CD4-positive, alpha-beta T cell treated with Interleukin-4 for 1 hour (primary cell): Measurements from ENCODE around the gene ZFC3H1.

Source experiments
- DNase-seq, 2 donors: peaks; one replicate each; pipeline ENCODE4 v3.0.0-alpha.2; 2020 to 2022

ZFC3H1 gene

DNA sequence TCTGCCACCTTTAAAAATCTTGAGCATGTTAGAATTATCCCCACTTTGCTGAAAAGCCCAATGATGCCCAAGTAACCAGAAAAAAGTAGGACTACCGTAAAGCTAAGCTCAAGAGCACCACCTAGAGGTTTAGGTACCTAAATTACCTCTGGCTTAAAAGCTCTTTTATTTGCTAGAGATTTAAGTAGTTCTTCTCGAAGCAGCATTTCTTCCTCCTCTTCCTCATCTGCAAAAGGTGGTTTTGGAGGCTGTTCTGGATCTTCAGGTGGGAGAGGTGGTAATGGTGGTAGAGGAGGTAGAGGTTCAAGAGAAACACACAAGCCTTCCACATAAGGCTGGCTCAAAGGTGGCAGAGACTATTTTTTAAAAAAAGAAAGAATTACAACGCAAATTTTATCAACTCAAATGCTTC is 26.9 kb downstream of the ZFC3H1 start:
- peak in 1 of 2 donors; percentile 66 for DNase-seq

DNA sequence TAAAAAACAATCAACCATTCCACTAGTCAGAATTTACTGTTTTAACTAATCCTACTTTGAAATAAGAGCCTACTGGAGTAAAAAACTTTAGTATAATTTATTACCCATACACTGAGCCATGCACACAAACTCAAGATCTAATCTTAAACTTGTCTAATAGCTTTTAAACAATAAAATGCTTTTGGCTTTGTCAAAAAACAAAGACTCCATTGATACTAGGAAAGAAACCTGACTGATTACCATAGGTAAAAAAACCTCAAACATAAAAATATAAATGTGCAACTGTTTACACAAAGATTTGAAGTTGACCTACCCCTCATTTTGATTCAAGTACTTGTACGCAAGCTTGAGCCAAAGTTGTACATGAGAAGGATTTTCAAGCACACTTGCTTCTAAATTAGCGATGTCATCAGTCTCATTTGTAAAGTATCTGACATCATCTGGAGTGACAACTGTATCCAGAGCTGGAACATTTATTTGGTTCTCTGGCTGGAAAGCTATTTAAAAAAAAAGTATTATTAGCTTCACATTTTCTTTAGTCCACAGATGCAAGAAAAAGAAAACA is 36.1 kb downstream of the ZFC3H1 start:
- no peak for DNase-seq

DNA sequence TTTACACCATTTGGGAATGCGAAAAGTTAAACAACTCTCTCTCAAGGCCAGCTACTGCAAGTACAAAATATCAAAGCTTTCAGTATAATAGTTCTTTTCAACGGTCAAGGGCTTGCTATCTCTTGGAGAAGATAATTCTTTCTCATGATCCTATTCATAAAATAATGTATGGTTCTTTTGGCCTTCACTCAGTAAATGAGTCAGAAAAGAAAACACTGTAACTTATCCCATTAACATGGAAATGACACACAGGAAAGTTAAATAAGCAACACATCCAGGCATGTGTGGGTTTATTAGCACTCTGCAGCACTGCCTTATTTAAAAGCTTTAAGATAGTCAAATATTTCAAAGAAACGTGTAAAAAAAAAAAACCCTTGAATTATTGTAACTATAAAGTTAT is 36.9 kb downstream of the ZFC3H1 start:
- no peak for DNase-seq

DNA sequence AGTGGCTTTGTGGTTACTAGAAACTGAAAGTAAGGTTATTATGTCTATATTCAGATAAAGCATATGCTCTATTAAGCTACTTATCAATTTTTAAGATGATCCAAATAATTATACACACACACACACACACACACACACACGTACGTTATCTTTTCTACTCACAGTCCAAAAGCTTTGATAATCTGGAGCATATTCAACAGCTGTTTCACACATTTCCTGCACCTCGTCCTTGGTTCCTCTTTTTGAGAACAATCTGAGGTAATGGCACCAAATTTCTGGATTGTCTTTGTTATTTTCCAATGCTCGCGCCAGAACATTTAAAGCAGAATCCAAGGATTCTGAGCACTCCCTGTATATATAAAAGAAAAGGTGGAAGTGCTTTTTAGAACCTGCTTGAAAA is 37.5 kb downstream of the ZFC3H1 start:
- peak in 1 of 2 donors; percentile 4 for DNase-seq

DNA sequence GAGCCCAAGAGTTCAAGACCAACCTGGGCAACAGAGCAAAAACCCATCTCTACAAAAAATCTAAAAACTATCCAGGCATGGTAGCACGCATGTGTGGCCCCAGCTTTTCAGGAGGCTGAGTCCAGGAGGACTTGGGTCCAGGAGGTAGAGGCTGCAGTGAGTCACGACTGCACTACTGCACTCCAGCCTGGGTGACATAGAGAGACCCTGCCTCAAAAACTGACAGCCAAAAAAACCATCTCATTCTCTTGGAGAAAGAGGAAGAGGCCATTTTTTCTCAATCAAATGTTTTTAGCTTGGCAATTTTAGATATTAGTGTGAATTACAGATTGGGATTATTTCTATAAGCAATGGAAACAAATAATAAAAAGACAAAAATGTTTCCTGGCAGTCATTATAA is 38.2 kb downstream of the ZFC3H1 start:
- no peak for DNase-seq

DNA sequence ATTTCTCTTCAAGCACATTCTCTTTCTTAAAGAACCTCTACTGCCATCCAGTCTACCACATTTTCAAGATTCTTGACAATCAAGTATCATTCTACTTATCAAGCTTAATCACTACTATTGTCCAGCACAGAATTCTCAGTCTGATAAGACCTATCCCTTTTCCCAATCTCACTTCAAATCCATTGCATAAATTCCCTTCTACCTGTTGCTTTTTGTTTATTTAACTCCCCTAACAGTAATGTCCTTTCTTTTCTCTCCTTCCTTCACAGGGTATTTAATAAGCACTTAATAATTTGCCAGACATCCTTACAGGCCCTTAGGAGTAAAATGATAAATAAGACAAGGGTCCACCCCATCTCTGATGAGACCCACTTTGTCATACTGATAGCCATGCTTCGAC is 41.7 kb downstream of the ZFC3H1 start:
- DNase-seq, result no peak

DNA sequence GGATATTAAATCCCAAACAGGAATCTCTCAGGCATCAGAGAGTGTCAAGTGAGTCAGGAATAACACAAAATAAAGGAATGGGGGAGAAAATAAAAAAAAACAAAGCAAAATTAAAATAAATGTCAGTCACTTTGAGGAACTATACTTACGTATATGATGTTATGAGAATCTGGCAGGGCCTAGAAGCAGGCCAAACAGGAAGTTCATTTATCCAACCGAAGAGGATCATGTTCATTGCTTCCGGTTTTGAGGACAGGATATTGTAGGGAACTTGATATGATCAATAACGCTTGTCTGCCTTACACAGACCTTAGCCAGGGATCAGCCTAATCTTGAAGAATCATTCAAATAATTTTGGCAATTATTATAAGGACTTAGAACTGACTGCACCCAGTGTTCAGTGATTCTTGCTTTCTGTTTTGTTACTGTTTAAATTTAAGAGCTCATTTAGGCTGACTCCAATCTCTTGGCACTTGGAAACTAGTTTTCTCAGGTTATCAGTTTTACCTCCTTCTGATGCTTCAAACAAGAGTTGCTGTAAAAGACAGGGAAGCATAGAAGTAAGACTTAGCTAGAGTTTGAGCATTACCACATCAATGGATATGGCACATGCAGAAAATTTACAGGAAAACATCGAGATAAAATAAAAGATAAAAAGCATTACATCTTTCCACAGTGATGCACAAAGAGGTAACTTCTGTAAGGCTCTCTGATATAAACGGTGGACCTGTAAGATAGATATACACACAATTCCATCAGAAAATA is 53.4 kb downstream of the ZFC3H1 start:
- DNase-seq, result peak in 1 of 2 donors; percentile 9

DNA sequence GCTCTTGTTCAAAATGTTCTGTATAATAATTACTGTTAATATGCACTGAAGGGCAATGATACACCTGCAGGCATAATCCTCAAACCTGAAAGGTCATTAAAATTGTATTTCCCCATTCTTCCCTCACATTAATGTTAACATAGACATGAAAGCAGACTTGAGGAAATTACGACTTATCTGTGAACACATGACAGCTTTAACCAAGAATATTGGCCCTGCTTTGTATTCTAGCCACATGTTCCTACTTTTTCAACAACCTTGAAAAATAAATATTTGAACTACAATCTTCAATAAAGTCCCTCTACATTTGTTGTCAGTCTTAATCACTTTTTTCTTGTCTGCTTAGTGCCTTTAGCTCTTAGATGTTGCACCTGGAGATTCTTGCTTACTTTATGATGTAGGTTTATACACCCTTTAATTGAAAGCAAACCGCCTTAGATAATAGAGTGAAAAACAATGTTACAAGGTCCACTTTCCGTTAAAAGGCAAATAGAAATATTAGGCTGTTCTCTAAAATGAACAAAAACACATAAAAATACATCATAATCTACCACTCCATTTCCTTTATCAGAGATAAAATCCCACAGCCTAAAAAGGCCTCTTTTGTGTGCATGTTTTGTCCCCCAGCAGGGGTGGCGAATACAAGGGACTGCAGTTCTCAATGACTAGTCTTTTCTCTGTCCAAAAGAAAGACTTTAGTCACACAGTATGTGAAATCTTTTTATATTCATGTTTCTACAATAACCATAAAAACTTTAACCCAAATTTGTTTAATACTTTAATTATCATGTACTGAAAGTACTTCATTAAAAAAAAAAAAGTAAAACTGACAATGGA is 55.9 kb downstream of the ZFC3H1 start:
- no peak for DNase-seq

DNA sequence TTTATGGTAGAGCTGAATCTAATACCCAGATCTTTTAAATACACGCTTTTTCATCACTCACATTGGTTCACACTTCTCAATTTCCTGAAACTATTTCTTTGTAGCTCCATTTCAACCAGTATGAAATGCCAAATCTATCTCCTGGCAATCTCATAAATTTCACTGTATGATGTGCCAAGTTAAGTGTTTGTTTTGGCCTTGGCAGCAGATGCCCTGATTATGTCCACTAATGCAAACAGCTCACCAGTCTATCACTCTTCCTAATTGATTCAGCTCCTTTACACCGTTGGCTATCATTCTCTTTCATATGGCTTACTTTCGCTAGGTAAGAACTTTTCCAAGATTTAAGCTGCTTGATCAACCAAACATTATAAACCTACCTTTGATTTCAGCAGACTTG is 58.6 kb downstream of the ZFC3H1 start:
- no peak for DNase-seq

DNA sequence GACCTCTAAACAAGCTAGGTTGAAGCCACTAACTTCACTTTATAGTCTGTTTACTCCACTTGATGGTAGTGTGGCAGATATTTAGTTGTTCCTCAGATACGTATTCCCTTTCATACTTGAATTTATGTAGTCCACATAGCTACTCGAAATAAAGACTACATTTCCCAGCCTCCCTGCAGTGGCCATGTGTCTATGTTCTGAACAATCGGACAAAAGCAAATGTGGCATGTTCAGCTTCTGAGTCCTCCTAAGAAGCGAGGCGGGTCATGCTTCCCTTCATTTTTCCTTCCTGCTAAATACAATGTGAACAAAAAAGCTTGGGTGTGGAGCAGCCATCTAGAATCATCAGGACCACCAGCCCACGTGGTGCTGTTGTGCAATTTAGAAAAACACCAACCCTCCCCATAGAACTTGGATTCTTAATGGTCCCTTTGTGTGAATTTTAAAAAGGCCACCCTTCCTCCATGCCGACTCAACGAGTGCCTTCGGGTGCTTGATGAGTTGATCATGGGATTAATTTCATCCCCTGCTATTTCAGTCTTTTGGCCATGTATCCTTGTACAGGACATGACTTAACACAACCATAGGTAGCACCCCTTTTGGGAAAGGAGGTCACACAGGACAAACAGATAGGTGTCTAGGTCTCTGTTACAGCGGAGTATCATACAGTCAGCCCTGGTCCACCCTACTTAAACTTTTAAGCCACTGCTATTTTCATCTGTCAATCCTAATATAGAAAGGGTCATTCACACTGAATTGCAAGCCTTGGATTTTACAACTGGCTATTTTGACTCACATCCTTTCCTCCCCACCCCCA is 60.7 kb downstream of the ZFC3H1 start:
- no peak for DNase-seq

DNA sequence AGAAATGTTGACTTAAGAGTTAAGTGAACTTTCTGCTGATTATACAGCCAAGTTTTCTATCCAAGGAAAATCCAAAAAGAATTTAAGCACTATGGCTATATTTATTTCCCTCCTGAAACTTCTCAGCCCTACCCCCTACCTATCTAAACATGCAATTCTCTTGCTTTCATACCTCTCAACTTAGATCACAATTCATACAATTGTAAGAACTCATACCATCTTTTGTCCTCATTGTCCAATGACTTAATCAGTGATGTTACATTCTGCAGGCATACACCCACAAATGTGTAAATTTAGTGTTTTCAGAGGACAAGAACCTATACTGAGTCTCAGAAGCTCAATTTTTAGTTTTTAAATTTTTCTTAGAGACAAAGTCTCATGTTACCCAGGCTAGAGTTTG is 62.1 kb downstream of the ZFC3H1 start:
- DNase-seq, result no peak

DNA sequence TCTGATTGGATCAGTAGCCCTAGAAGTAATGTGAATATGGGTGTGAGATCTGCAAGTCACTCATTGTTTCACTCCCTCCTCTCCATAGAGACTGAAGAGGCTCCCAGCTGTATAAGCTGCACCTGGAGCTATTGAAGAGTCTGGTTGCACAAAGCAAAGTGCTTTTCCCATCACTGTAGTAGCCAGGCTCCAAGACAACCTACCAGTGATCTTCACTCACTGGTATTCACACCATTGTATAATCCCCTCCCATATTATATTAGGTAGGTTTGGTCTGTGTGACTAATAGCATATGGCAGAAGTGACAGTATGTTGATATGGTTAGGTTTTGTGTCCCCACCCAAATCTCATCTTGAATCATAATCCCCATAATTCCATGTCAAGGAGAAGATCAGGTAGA is 64.4 kb downstream of the ZFC3H1 start:
- DNase-seq, result no peak

DNA sequence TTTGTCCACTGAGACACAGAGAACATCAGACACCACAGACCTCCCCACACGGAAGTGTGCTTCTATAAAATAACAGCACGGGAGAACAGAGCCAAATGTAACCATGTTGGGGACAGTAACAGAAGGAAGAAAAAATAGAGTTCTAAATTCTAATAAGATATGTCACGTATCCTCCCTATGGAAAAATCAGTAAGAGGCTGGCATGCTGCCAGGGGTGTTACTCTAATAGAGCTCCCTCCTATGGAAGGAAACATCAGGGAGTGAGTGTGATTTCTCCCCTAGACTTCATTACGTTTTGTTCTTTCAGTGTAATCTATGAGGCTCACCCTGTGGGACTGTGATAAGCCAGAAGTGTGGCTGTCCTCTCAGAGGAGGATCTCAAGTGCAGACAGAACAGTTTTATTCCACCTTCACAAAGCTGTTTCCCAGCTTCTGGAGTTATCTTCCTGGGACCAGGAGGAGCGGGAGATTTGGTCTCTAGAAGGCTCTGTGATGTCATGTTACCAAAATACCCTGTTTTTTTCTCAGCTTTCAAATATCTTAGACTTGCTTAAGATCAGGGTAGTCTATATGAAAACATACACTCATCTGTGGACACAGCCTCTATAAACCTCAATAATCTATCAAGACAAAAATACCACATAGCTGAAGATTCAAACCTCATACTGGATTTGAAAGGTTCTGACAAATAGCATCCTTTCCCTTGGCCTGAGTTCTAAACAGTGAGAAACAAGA is 69.3 kb downstream of the ZFC3H1 start:
- no peak for DNase-seq

DNA sequence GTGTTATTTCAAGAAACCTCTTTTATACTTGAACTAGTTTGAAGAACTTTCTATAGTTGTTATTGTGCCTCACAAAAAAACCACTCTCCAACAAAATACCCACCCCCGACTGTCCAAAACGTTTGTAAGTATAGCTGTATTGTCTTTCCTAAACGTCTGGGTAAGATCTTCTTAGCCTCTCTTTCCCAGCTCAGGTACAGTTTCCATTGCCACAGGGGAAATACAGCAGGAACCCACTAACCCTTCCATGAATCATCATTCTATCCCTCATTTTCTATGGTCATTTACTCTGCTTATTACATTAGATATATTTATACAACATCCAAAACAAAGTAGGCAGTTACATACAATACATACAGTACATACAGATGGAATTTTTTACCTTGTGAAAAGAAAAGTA is 70.8 kb downstream of the ZFC3H1 start:
- no peak for DNase-seq

DNA sequence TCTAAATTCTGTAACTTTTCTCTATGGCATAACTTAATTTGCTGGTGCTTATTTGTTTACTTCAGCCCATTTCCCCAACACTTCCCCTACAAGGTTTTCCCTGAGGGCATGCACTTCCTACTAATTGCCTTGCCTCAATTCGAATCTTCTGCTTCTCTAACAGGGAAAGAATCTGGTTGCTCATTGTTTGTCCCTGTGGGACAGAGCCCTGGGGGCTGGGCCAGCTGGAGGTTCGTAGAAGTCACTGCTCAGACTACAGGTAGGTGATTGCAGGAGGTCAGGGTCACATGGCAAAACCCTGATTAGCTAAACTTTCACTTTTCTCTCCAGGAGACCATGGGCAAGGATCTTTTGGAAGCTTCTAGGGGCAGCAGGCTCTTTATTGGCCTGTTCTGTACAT is 72.0 kb downstream of the ZFC3H1 start:
- DNase-seq, result no peak

DNA sequence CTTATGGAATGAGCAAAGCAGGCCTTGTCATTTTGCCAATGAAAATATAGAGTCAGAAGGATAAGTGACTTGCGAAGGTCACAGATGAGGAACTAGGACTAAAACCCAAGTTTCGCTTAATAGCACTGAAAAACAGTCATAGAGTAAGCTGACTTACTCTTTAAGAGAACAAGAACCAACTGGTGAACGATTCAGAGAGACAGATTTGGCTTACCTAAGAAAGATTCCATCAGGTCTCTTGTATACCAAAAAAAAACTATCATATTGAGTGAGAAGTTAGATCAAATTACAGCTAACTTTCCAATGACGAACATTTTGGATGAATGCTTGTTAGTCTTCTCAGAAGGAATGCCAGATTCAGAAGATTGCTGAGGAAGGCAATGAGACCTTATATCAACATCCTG is 74.2 kb downstream of the ZFC3H1 start:
- DNase-seq, result no peak

DNA sequence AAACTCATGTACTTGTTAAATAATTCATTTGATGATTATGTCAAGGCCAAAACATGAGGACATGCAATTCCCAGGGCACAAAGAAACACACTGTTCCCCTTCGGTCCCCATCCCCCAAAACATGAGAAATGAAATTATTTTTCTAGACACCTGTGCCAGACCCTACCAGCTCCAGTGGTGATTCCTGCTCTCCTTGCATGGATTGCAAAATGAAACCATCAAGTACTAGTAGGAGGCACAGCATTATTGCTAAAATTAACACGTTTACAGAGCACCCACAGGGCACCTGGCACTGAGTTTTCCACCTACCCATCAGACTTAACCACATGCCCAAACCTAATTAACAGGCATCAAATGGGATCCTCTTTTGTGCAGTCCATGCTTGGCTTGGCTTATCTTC is 76.6 kb downstream of the ZFC3H1 start:
- no peak for DNase-seq

DNA sequence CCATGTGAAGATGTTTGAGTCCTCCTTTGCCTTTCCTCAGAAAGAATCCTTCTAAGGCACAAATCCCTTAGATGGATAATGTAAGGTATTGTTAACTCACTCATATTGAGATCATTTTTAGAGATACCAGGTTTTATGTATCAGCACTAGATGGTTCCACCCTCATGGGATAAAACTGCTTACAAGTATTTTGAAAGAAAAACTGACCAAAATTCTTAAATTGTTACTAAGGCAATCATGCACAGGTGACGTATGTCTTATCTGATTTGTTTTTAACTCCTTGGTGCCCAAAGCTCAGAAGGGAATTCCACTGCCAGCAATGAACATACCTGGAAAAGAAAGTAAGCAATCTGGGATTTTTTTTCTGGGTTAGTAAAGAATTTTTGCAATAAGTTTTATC is 78.4 kb downstream of the ZFC3H1 start:
- no peak for DNase-seq

DNA sequence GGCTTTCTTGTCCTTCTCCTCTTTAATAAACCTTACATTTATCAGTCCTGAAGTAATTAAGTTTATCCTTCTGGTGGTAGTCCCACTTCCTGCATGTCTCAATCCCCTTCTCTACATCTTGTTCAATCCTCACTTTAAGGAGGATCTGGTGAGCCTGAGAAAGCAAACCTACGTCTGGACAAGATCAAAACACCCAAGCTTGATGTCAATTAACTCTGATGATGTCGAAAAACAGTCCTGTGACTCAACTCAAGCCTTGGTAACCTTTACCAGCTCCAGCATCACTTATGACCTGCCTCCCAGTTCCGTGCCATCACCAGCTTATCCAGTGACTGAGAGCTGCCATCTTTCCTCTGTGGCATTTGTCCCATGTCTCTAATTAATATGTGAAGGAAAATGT is 79.3 kb downstream of the ZFC3H1 start:
- no peak for DNase-seq

DNA sequence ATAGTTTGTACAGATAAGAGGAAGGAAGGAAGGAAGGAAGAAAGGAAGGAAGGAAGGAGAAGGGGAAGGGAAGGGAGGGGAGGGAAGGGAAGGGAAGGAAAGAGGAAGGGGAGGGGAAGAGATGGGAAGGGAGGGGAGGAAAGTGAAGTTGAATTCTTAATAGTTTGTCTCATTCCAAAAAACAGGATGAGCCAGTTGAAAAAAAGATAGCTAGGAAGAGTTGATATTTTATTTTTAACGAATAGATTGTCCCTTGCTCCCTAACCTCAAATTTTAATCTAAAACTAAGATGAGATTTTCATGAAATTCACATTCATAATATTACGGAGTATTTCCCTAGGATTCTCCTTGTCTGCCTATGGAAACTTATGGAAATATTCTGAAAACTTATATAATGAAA is 80.7 kb downstream of the ZFC3H1 start:
- DNase-seq, result no peak

DNA sequence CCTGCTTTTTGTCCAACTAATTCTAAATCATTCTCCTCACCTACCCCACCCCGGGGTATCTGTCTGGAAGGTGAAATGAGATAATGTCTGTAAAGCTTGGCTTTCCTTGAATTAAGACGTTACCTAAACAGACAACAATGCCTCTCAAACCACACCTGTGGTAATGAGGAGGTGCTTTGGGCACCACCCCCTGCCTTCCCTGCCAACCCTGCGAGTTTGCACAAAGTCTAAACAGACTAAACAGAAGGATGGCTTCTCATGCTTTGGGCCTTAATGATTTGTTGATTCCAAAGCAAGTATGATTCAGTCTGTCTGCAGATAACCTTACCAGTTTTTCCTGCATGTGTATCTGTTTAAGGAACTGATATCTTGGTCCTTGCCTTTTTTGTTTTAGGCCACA is 82.4 kb downstream of the ZFC3H1 start:
- no peak for DNase-seq

DNA sequence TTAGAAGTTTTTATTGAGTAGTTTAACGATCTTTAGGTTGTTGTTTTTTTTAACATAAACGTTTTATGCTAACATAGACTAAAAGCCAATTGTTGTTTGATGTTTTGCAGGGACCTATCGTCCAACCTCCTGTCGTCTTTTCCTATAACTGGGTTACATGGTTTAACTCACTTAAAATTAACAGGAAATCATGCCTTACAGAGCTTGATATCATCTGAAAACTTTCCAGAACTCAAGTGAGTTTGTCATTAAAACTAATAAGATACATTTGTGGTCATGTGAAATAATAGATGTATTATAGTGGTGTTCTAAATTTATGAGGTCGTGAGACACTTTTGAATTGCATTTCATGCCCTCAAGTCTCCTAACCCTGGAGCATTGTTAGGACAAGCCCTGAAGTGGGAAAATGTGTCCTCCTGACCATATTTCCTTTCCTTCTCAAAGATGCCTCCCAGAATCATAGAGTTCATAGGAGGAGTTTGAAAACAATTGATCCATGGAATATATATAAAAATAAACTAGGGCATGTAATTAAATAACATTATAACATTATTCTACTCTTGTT is 84.9 kb downstream of the ZFC3H1 start:
- DNase-seq, result no peak
